GM18951 (cell line): Measurements from ENCODE around the gene RGPD3.
"Not testable (repeated sequence)": the region's sequence is repeated elsewhere in the genome, so short reads cannot be mapped to it uniquely, and the experiment has no call there.

ENCODE experiments used
- POLR2A ChIP-seq: IDR thresholded peaks from 4 replicates; pipeline ENCODE4 v1.6.1; 2011; ENCODE audit warnings: mild to moderate bottlenecking; ENCODE audit not compliant: insufficient read length, insufficient read depth; ENCODE audit errors: extremely low read depth
- in situ Hi-C: fragments of 300-500 bp; cut with MboI; formaldehyde crosslinking; loops from one replicate; pipeline ENCODE4 v1.12.0; 2022; ENCODE audit warnings: low sequenced_read_pairs, mixed read lengths, inconsistent platforms; ENCODE audit not compliant: unreplicated experiment

RGPD3 gene

GRCh38 chr2:106487386-106488191 lies 19.4 kb upstream of the RGPD3 start:
- in situ Hi-C loops: not testable (repeated sequence)

- in situ Hi-C loops: not testable (repeated sequence)
These were observed 18.6 kb upstream of the RGPD3 start, which contains the start of gene CD8B2 for GRCh38 chr2:106486551-106487385. Gene CD8B2 (plus strand): TSS chr2:106487364. CDS start chr2:106487427, 63 bp downstream.

- in situ Hi-C loops: not testable (repeated sequence)
These were observed 11.3 kb upstream of the RGPD3 start for GRCh38 chr2:106479563-106479962.

GRCh38 chr2:106477647-106478046 lies 9.4 kb upstream of the RGPD3 start:
- in situ Hi-C loops: not testable (repeated sequence)

- in situ Hi-C loops: loop anchor here (25.0 kb wide), 1 partner anchor 358 kb away; no protein-coding TSS in a partner anchor
These were observed 2.4 kb upstream of the RGPD3 start for GRCh38 chr2:106470658-106471057.

GRCh38 chr2:106467516-106467915 lies 697 bp downstream of the RGPD3 start:
- in situ Hi-C loops: loop anchor here (25.0 kb wide), 1 partner anchor 355 kb away; no protein-coding TSS in a partner anchor

GRCh38 chr2:106461882-106462281 lies 6.3 kb downstream of the RGPD3 start:
- in situ Hi-C loops: loop anchor here (25.0 kb wide), 1 partner anchor 350 kb away; no protein-coding TSS in a partner anchor

GRCh38 chr2:106390680-106391079 lies 77.5 kb downstream of the RGPD3 start:
- in situ Hi-C loops: not testable (repeated sequence)

- in situ Hi-C loops: not testable (repeated sequence)
These were observed 79.3 kb downstream of the RGPD3 start for GRCh38 chr2:106388814-106389410.

GRCh38 chr2:106384548-106384947 lies 83.7 kb downstream of the RGPD3 start:
- in situ Hi-C loops: not testable (repeated sequence)

GRCh38 chr2:106381867-106382266 lies 86.3 kb downstream of the RGPD3 start:
- in situ Hi-C loops: not testable (repeated sequence)

GRCh38 chr2:106379567-106379966 lies 88.6 kb downstream of the RGPD3 start:
- in situ Hi-C loops: not testable (repeated sequence)

GRCh38 chr2:106369182-106369581 lies 99.0 kb downstream of the RGPD3 start:
- in situ Hi-C loops: not testable (repeated sequence)

- in situ Hi-C loops: no loop called here
- TF ChIP-seq POLR2A: no peak
These were observed 101.9 kb downstream of the RGPD3 start for GRCh38 chr2:106366204-106366885.
